Liver (tissue), 9 donors: ENCODE data around the gene CDH23. TPM values are rescaled to one million over a fixed set of nuclear protein-coding genes. Genes with fewer than 3 reads are reported as not detected.

ENCODE experiments used
- DNase-seq: peaks from one replicate; pipeline ENCODE4 v3.0.0-alpha.2; 2017; ENCODE audit warnings: low spot score
- H3K27ac ChIP-seq, 2 donors: one replicate each; pipeline ENCODE4 v1.7.0; 2013; ENCODE audit warnings: inconsistent platforms in 2 of 2, low read length in 2 of 2, control low read depth in 1 of 2, low read depth in 1 of 2, mild to moderate bottlenecking in 1 of 2
- H3K27me3 ChIP-seq, 4 donors: one replicate each; pipeline versions ENCODE4 v1.6.1 to v1.7.0; 2013; ENCODE audit warnings: low read length in 3 of 4, inconsistent platforms in 1 of 4, mild to moderate bottlenecking in 1 of 4, moderate library complexity in 1 of 4; ENCODE audit not compliant: control insufficient read depth in 4 of 4, insufficient read depth in 4 of 4
- H3K36me3 ChIP-seq, 4 donors: one replicate each; pipeline versions ENCODE4 v1.6.1 to v1.7.0; 2013; ENCODE audit warnings: low read length in 3 of 4, mild to moderate bottlenecking in 3 of 4, low read depth in 1 of 4, moderate library complexity in 1 of 4; ENCODE audit not compliant: control insufficient read depth in 4 of 4, insufficient read depth in 3 of 4
- H3K4me1 ChIP-seq, 4 donors: one replicate each; pipeline versions ENCODE4 v1.6.1 to v1.7.0; 2013; ENCODE audit warnings: low read length in 3 of 4, mild to moderate bottlenecking in 3 of 4, moderate library complexity in 1 of 4; ENCODE audit not compliant: control insufficient read depth in 4 of 4, insufficient read depth in 4 of 4
- H3K4me3 ChIP-seq, 3 donors: one replicate each; pipeline versions ENCODE4 v1.6.1 to v1.7.0; 2013; ENCODE audit warnings: low read length in 3 of 3, control low read depth in 1 of 3, low read depth in 1 of 3, mild to moderate bottlenecking in 1 of 3
- H3K9ac ChIP-seq, 2 donors: one replicate each; pipeline ENCODE4 v1.7.0; 2013; ENCODE audit warnings: low read length in 2 of 2, mild to moderate bottlenecking in 2 of 2, moderate library complexity in 2 of 2, control low read depth in 1 of 2, low read depth in 1 of 2
- H3K9me3 ChIP-seq, 4 donors: one replicate each; pipeline versions ENCODE4 v1.6.1 to v1.7.0; 2013; ENCODE audit warnings: low read length in 3 of 4; ENCODE audit not compliant: control insufficient read depth in 4 of 4
- EGR1 ChIP-seq, 2 donors: IDR thresholded peaks; 2 replicates each; pipeline ENCODE4 v1.6.1; 2016 to 2018; ENCODE audit warnings: antibody characterized with exemption in 2 of 2, low read depth in 2 of 2
- FOXA1 ChIP-seq: IDR thresholded peaks from 2 replicates; pipeline ENCODE4 v1.6.1; 2016; ENCODE audit warnings: antibody characterized with exemption
- FOXA2 ChIP-seq: IDR thresholded peaks from 2 replicates; pipeline ENCODE4 v1.6.1; 2016; ENCODE audit warnings: antibody characterized with exemption
- GABPA ChIP-seq, 2 donors: IDR thresholded peaks in 1 of 2; conservative IDR thresholded peaks in 1 of 2; 2 replicates each; pipeline ENCODE4 v1.6.1; 2016; ENCODE audit warnings: antibody characterized with exemption in 2 of 2, mild to moderate bottlenecking in 1 of 2, moderate library complexity in 1 of 2
- HNF4A ChIP-seq, 2 donors: conservative IDR thresholded peaks; 2 replicates each; pipeline ENCODE4 v1.6.1; 2016; ENCODE audit warnings: antibody characterized with exemption in 2 of 2, mild to moderate bottlenecking in 2 of 2
- HNF4G ChIP-seq: IDR thresholded peaks from 2 replicates; pipeline ENCODE4 v1.6.1; 2016; ENCODE audit warnings: antibody characterized with exemption
- JUND ChIP-seq, 2 donors: IDR thresholded peaks; 2 replicates each; pipeline ENCODE4 v1.6.1; 2016; ENCODE audit warnings: antibody characterized with exemption in 2 of 2
- MAX ChIP-seq: IDR thresholded peaks from 2 replicates; pipeline ENCODE4 v1.6.1; 2016; ENCODE audit warnings: antibody characterized with exemption
- NR2F2 ChIP-seq: IDR thresholded peaks from 2 replicates; pipeline ENCODE4 v1.6.1; 2016; ENCODE audit warnings: antibody characterized with exemption
- RAD21 ChIP-seq, 2 donors: IDR thresholded peaks; 2 replicates each; pipeline ENCODE4 v1.6.1; 2016; ENCODE audit warnings: antibody characterized with exemption in 2 of 2, mild to moderate bottlenecking in 2 of 2
- REST ChIP-seq: IDR thresholded peaks from 2 replicates; pipeline ENCODE4 v1.6.1; 2016; ENCODE audit warnings: antibody characterized with exemption, mild to moderate bottlenecking
- RXRA ChIP-seq, 2 donors: IDR thresholded peaks; 2 replicates each; pipeline ENCODE4 v1.6.1; 2017 to 2018; ENCODE audit warnings: antibody characterized with exemption in 2 of 2, mild to moderate bottlenecking in 1 of 2
- SP1 ChIP-seq: IDR thresholded peaks from 2 replicates; pipeline ENCODE4 v1.6.1; 2018; ENCODE audit warnings: antibody characterized with exemption, mild to moderate bottlenecking
- TAF1 ChIP-seq: conservative IDR thresholded peaks from 2 replicates; pipeline ENCODE4 v1.6.1; 2016; ENCODE audit warnings: antibody characterized with exemption, mild to moderate bottlenecking
- WGBS: extraction: QIAGEN DNeasy Blood & Tissue Kit; methylation state at CpG from one replicate; pipeline ENCODE4 v1.1.7; 2013; 5-methylcytosine and 5-hydroxymethylcytosine counted together
- polyA plus RNA-seq, 2 donors: library from polyadenylated mRNA; stranded (reverse) in 1 of 2; unstranded in 1 of 2; fragments of 200-250 nt in 1 of 2; fragments of >200 nt in 1 of 2; fragmentation: Nextera tagmentation in 1 of 2; extraction: Ambion mirVana in 1 of 2; gene quantifications; one replicate each; pipeline versions ENCODE4 v1.2.1 to v1.2.3, GENCODE V29; 2013 to 2015
- total RNA-seq, 2 donors: library from RNA; depleted of rRNA; stranded (reverse); fragments of >200 nt; gene quantifications; one replicate each; pipeline ENCODE4 v1.2.3, GENCODE V29; 2014
- TF ChIP-seq, protein P1 (sequence below): IDR thresholded peaks from 2 replicates; pipeline ENCODE4 v1.6.1; 2016; ENCODE audit warnings: antibody characterized with exemption
- TF ChIP-seq, protein P2 (sequence below): IDR thresholded peaks from 2 replicates; pipeline ENCODE4 v1.6.1; 2016; ENCODE audit warnings: antibody characterized with exemption
- donor health status: healthy.
- donor health status: healthy.
- donor health status: healthy.
- donor health status: healthy.
- donor health status: healthy.

The CDH23 gene
- total and polyA plus RNA-seq, 4 donors = 1.5 to 4.7 (median 3.4) TPM

GRCh38 chr10:71661060-71661622, 264.4 kb downstream of the CDH23 start:
- WGBS = 76% methylated on average over 11 of the region's 11 CpGs
- H3K9ac ChIP-seq = no peak overlapping the region
- H3K4me3 ChIP-seq = no peak overlapping the region
- no peaks in the 10 kb centered on the region for H3K36me3 ChIP-seq
- no peaks in the 10 kb centered on the region for H3K9me3 ChIP-seq
- H3K27ac ChIP-seq = no peak overlapping the region
- no peak for TF ChIP-seq RXRA (IDR thresholded peaks at IDR 0.05)
- TF ChIP-seq, protein P1, sequence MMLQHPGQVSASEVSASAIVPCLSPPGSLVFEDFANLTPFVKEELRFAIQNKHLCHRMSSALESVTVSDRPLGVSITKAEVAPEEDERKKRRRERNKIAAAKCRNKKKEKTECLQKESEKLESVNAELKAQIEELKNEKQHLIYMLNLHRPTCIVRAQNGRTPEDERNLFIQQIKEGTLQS = no peak
- no peak for TF ChIP-seq FOXA2
- TF ChIP-seq GABPA (IDR thresholded peaks at IDR 0.05 in 1 of 2, conservative IDR thresholded peaks at IDR 0.05 in 1 of 2) = no peak
- no peak for TF ChIP-seq HNF4G
- no peak for TF ChIP-seq NR2F2
- no peak for TF ChIP-seq RAD21 (IDR thresholded peaks at IDR 0.05)
- TF ChIP-seq SP1 = no peak
- no peak for TF ChIP-seq HNF4A (conservative IDR thresholded peaks at IDR 0.05)
- TF ChIP-seq JUND (IDR thresholded peaks at IDR 0.05) = no peak
- TF ChIP-seq, protein P2, sequence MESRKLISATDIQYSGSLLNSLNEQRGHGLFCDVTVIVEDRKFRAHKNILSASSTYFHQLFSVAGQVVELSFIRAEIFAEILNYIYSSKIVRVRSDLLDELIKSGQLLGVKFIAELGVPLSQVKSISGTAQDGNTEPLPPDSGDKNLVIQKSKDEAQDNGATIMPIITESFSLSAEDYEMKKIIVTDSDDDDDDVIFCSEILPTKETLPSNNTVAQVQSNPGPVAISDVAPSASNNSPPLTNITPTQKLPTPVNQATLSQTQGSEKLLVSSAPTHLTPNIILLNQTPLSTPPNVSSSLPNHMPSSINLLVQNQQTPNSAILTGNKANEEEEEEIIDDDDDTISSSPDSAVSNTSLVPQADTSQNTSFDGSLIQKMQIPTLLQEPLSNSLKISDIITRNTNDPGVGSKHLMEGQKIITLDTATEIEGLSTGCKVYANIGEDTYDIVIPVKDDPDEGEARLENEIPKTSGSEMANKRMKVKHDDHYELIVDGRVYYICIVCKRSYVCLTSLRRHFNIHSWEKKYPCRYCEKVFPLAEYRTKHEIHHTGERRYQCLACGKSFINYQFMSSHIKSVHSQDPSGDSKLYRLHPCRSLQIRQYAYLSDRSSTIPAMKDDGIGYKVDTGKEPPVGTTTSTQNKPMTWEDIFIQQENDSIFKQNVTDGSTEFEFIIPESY = no peak
- TF ChIP-seq EGR1 (IDR thresholded peaks at IDR 0.05; ENCODE audit: low read depth in 2 of 2) = no peak
- no peak for TF ChIP-seq MAX
- H3K4me1 ChIP-seq = peaks cover 0 to 10% (median 3%) of the 10 kb centered on the region in 4 donors
- no peaks in the 10 kb centered on the region for H3K27me3 ChIP-seq
- no peak for DNase-seq

- Histone ChIP-seq H3K9me3 (no peaks in the 10 kb centered on the region), H3K9ac (no peak overlapping the region), H3K4me1 (peaks cover 0 to 7% (median 3%) of the 10 kb centered on the region in 4 donors), H3K4me3 (no peak overlapping the region), H3K27me3 (no peaks in the 10 kb centered on the region), H3K36me3 (no peaks in the 10 kb centered on the region), H3K27ac (no peak overlapping the region)
- 85% methylated on average over 28 of the region's 28 CpGs for WGBS
- no peak for DNase-seq
- no peak for TF ChIP-seq RAD21 (IDR thresholded peaks at IDR 0.05)
- TF ChIP-seq TAF1 = no peak
- TF ChIP-seq NR2F2 = no peak
- TF ChIP-seq EGR1 (IDR thresholded peaks at IDR 0.05; ENCODE audit: low read depth in 2 of 2) = no peak
Observed at GRCh38 chr10:71661779-71662336, 265.1 kb downstream of the CDH23 start.

DNA sequence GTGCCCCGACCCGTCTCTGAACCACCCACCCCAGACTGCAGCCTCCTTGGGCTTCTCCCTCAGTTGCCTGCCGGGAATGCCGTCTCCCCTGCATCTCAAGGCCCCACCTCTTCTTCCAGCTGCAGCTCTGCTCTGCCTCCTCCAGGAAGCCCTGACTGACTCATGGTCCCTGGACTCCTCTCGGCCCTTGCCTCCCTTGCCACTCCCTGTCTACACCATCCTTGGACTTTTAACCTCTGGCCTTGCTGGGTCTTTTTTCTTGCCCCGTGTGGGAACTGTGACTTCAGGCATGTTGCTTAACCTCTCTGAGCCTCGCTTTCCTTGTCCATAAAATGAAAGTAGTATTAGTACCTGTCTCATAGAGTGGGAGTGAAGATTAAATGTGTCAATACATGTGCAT, 266.6 kb downstream of the CDH23 start:
- no peak for TF ChIP-seq GABPA (IDR thresholded peaks at IDR 0.05 in 1 of 2, conservative IDR thresholded peaks at IDR 0.05 in 1 of 2)
- no peak for TF ChIP-seq FOXA1
- no peak for TF ChIP-seq REST
- no peak for TF ChIP-seq MAX
- no peaks in the 10 kb centered on the region for H3K27me3 ChIP-seq
- no peaks in the 10 kb centered on the region for H3K9me3 ChIP-seq
- peaks cover 0 to 7% (median 3%) of the 10 kb centered on the region in 4 donors for H3K4me1 ChIP-seq
- no peak overlapping the region for H3K9ac ChIP-seq
- 91% methylated on average over 7 of the region's 7 CpGs for WGBS
- no peaks in the 10 kb centered on the region for H3K36me3 ChIP-seq
- no peak overlapping the region for H3K4me3 ChIP-seq
- H3K27ac ChIP-seq = no peak overlapping the region
- no peak for DNase-seq
